Vagina (tissue), 2 donors: ENCODE results near the gene MDFIC.

Experiments used
- POLR2AphosphoS5 ChIP-seq, 2 donors: sonication (generic); formaldehyde crosslinking; IDR thresholded peaks; one replicate each; pipeline ENCODE4 v1.9.0; 2017; ENCODE audit warnings: antibody characterized with exemption in 2 of 2, mild to moderate bottlenecking in 2 of 2, low read depth in 1 of 2; ENCODE audit not compliant: insufficient read depth in 1 of 2
- TF ChIP-seq, protein P1 (sequence below), 3 experiments: fragments of 450-650 bp in 2 of 3; fragments of 200-600 bp in 1 of 3; sonication (generic) in 1 of 3; IDR thresholded peaks; one replicate each; pipeline ENCODE4 v1.5.1; 2017 to 2019; ENCODE audit warnings: antibody characterized with exemption in 3 of 3, mild to moderate bottlenecking in 2 of 3, moderate library complexity in 2 of 3

GRCh38 chr7:115023219-115023618 lies 101.3 kb downstream of the MDFIC start:
- TF ChIP-seq, protein P1, sequence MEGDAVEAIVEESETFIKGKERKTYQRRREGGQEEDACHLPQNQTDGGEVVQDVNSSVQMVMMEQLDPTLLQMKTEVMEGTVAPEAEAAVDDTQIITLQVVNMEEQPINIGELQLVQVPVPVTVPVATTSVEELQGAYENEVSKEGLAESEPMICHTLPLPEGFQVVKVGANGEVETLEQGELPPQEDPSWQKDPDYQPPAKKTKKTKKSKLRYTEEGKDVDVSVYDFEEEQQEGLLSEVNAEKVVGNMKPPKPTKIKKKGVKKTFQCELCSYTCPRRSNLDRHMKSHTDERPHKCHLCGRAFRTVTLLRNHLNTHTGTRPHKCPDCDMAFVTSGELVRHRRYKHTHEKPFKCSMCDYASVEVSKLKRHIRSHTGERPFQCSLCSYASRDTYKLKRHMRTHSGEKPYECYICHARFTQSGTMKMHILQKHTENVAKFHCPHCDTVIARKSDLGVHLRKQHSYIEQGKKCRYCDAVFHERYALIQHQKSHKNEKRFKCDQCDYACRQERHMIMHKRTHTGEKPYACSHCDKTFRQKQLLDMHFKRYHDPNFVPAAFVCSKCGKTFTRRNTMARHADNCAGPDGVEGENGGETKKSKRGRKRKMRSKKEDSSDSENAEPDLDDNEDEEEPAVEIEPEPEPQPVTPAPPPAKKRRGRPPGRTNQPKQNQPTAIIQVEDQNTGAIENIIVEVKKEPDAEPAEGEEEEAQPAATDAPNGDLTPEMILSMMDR (IDR thresholded peaks at IDR 0.05), result no peak
- no peak for TF ChIP-seq POLR2AphosphoS5 (IDR thresholded peaks at IDR 0.05; ENCODE audit: insufficient read depth in 1 of 2, low read depth in 1 of 2)
